WTC11 (cell line): ENCODE data around the gene MNT. TPM values are rescaled to one million over a fixed set of nuclear protein-coding genes. Genes with fewer than 3 reads are reported as not detected.

ENCODE experiments used
- ATAC-seq: fragments of 200-7000 bp; cut with Tn5 transposase; 2 replicates; pipeline ENCODE4 v1.10.0; 2021; ENCODE audit warnings: mild to moderate bottlenecking, moderate library complexity
- CTCF ChIA-PET: fragments of 300-600 bp; sonication (Branson Sonifier 250); formaldehyde crosslinking; loops from one replicate; lab custom pipeline; 2021; ENCODE audit warnings: antibody characterized with exemption; lab: Charles Lee
- POLR2A ChIA-PET: fragments of 350-600 bp; sonication (Branson Sonifier 250); formaldehyde crosslinking; loops from one replicate; lab custom pipeline; 2021; ENCODE audit warnings: antibody characterized with exemption; lab: Charles Lee
- DNase-seq: peaks from one replicate; pipeline ENCODE4 v3.0.0; 2021; ENCODE audit warnings: low spot score
- H3K27ac Mint-ChIP-seq: 2 replicates; pipeline ENCODE4 v1.8.0; 2021; ENCODE audit warnings: mixed read lengths
- H3K27me3 Mint-ChIP-seq: 2 replicates; pipeline ENCODE4 v1.8.0; 2021; ENCODE audit warnings: low read depth, mild to moderate bottlenecking, moderate library complexity, mixed read lengths
- H3K36me3 Mint-ChIP-seq: 2 replicates; pipeline ENCODE4 v1.8.0; 2021; ENCODE audit warnings: mixed read lengths
- H3K4me1 Mint-ChIP-seq: 2 replicates; pipeline ENCODE4 v1.8.0; 2022; ENCODE audit warnings: mixed read lengths
- H3K4me3 Mint-ChIP-seq: 2 replicates; pipeline ENCODE4 v1.8.0; 2021; ENCODE audit warnings: mild to moderate bottlenecking, moderate library complexity, mixed read lengths
- H3K9me3 Mint-ChIP-seq: 2 replicates; pipeline ENCODE4 v1.8.0; 2021; ENCODE audit warnings: mixed read lengths
- HMGA2 ChIP-seq: fragments of 250-450 bp; sonication (Bioruptor Pico); IDR thresholded peaks from 2 replicates; pipeline ENCODE4 v1.4.0; 2021; ENCODE audit warnings: mild to moderate bottlenecking, moderate library complexity
- NR1H2 ChIP-seq: sonication (generic); formaldehyde crosslinking; IDR thresholded peaks from 2 replicates; pipeline ENCODE4 v1.9.0; 2021; ENCODE audit warnings: mild to moderate bottlenecking, moderate library complexity, missing genetic modification reagents
- RELA ChIP-seq: sonication (generic); formaldehyde crosslinking; IDR thresholded peaks from 2 replicates; pipeline ENCODE4 v1.8.1; 2022; ENCODE audit warnings: missing genetic modification reagents, mild to moderate bottlenecking, borderline replicate concordance
- RORB ChIP-seq: fragments of 250-450 bp; sonication (Bioruptor Pico); IDR thresholded peaks from 2 replicates; pipeline ENCODE4 v1.9.0; 2021; ENCODE audit warnings: mild to moderate bottlenecking
- SP1 ChIP-seq: sonication (generic); formaldehyde crosslinking; conservative IDR thresholded peaks from 2 replicates; pipeline ENCODE4 v1.8.1; 2022; ENCODE audit warnings: missing genetic modification reagents
- TEAD1 ChIP-seq: sonication (generic); formaldehyde crosslinking; IDR thresholded peaks from 2 replicates; pipeline ENCODE4 v1.8.0; 2022; ENCODE audit warnings: mild to moderate bottlenecking, missing genetic modification reagents
- total RNA-seq: library from RNA; stranded (reverse); gene quantifications from 3 replicates; pipeline ENCODE4 v1.2.3, GENCODE V29; 2021
- TF ChIP-seq, protein P1 (sequence below): fragments of 250-450 bp; sonication (Bioruptor Pico); IDR thresholded peaks from 2 replicates; pipeline ENCODE4 v1.9.0; 2021; ENCODE audit warnings: mild to moderate bottlenecking
- TF ChIP-seq, protein P2 (sequence below): fragments of 200-600 bp; IDR thresholded peaks from 2 replicates; pipeline ENCODE4 v1.8.0; 2022; ENCODE audit warnings: antibody characterized with exemption
- TF ChIP-seq, protein P3 (sequence below): sonication (generic); formaldehyde crosslinking; IDR thresholded peaks from 2 replicates; pipeline ENCODE4 v1.8.0; 2023; ENCODE audit warnings: mild to moderate bottlenecking, missing genetic modification reagents
- TF ChIP-seq, protein P4 (sequence below): sonication (generic); formaldehyde crosslinking; IDR thresholded peaks from 2 replicates; pipeline ENCODE4 v1.8.1; 2022; ENCODE audit warnings: missing genetic modification reagents, borderline replicate concordance
- TF ChIP-seq, protein P5 (sequence below): sonication (generic); formaldehyde crosslinking; IDR thresholded peaks from 2 replicates; pipeline ENCODE4 v1.8.1; 2022; ENCODE audit warnings: mild to moderate bottlenecking, moderate library complexity, missing genetic modification reagents
- TF ChIP-seq, protein P6 (sequence below): sonication (generic); formaldehyde crosslinking; IDR thresholded peaks from 2 replicates; pipeline ENCODE4 v1.8.0; 2023; ENCODE audit warnings: missing genetic modification reagents
- TF ChIP-seq, protein P7 (sequence below): fragments of 250-450 bp; sonication (Bioruptor Pico); IDR thresholded peaks from 2 replicates; pipeline ENCODE4 v1.9.0; 2021; ENCODE audit warnings: mild to moderate bottlenecking, borderline replicate concordance

The MNT gene
- total RNA-seq, 1 experiment from 2014 or later, result 21.6 TPM

DNA sequence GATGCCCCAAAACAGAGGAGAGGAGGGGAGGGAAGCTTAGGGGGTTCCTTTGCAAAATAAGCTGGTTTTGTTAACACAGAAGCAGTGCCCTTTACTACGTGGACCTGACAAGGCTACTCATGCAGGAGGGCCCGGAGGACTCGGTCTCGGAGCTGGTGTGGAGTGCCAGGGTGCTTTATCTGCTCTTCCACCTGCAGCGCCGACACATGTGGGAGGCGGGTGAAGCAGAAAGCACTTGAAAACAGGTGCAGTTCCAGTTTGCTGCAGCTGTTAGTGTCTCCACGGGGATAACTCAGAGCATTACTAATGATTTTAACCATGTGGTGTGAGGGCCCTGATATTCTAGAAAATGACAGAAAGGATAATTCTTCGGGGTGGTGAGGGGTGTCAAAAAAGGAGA lies 35.0 kb upstream of the MNT start:
- DNase-seq, result no peak
- H3K36me3 Mint-ChIP-seq, result peaks cover 51% of the 10 kb centered on the region
- peaks cover under 1% of the 10 kb centered on the region for H3K9me3 Mint-ChIP-seq
- peak; percentile 21 for ATAC-seq
- CTCF ChIA-PET, result interaction anchor here (0.9 to 4.5 kb wide), 4 partner anchors 20 to 289 kb away, joined by 3 to 29 read pairs (median 5); no protein-coding TSS in a partner anchor
- TF ChIP-seq, protein P1, sequence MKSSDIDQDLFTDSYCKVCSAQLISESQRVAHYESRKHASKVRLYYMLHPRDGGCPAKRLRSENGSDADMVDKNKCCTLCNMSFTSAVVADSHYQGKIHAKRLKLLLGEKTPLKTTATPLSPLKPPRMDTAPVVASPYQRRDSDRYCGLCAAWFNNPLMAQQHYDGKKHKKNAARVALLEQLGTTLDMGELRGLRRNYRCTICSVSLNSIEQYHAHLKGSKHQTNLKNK (CRISPR knock-in tag), result no peak
- TF ChIP-seq, protein P2, sequence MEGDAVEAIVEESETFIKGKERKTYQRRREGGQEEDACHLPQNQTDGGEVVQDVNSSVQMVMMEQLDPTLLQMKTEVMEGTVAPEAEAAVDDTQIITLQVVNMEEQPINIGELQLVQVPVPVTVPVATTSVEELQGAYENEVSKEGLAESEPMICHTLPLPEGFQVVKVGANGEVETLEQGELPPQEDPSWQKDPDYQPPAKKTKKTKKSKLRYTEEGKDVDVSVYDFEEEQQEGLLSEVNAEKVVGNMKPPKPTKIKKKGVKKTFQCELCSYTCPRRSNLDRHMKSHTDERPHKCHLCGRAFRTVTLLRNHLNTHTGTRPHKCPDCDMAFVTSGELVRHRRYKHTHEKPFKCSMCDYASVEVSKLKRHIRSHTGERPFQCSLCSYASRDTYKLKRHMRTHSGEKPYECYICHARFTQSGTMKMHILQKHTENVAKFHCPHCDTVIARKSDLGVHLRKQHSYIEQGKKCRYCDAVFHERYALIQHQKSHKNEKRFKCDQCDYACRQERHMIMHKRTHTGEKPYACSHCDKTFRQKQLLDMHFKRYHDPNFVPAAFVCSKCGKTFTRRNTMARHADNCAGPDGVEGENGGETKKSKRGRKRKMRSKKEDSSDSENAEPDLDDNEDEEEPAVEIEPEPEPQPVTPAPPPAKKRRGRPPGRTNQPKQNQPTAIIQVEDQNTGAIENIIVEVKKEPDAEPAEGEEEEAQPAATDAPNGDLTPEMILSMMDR, result no peak
- TF ChIP-seq, protein P3, sequence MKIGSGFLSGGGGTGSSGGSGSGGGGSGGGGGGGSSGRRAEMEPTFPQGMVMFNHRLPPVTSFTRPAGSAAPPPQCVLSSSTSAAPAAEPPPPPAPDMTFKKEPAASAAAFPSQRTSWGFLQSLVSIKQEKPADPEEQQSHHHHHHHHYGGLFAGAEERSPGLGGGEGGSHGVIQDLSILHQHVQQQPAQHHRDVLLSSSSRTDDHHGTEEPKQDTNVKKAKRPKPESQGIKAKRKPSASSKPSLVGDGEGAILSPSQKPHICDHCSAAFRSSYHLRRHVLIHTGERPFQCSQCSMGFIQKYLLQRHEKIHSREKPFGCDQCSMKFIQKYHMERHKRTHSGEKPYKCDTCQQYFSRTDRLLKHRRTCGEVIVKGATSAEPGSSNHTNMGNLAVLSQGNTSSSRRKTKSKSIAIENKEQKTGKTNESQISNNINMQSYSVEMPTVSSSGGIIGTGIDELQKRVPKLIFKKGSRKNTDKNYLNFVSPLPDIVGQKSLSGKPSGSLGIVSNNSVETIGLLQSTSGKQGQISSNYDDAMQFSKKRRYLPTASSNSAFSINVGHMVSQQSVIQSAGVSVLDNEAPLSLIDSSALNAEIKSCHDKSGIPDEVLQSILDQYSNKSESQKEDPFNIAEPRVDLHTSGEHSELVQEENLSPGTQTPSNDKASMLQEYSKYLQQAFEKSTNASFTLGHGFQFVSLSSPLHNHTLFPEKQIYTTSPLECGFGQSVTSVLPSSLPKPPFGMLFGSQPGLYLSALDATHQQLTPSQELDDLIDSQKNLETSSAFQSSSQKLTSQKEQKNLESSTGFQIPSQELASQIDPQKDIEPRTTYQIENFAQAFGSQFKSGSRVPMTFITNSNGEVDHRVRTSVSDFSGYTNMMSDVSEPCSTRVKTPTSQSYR (CRISPR knock-in tag), result no peak
- TF ChIP-seq, protein P4, sequence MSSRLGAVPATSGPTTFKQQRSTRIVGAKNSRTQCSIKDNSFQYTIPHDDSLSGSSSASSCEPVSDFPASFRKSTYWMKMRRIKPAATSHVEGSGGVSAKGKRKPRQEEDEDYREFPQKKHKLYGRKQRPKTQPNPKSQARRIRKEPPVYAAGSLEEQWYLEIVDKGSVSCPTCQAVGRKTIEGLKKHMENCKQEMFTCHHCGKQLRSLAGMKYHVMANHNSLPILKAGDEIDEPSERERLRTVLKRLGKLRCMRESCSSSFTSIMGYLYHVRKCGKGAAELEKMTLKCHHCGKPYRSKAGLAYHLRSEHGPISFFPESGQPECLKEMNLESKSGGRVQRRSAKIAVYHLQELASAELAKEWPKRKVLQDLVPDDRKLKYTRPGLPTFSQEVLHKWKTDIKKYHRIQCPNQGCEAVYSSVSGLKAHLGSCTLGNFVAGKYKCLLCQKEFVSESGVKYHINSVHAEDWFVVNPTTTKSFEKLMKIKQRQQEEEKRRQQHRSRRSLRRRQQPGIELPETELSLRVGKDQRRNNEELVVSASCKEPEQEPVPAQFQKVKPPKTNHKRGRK (CRISPR knock-in tag), result no peak
- TF ChIP-seq, protein P5, sequence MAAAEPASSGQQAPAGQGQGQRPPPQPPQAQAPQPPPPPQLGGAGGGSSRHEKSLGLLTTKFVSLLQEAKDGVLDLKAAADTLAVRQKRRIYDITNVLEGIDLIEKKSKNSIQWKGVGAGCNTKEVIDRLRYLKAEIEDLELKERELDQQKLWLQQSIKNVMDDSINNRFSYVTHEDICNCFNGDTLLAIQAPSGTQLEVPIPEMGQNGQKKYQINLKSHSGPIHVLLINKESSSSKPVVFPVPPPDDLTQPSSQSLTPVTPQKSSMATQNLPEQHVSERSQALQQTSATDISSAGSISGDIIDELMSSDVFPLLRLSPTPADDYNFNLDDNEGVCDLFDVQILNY (CRISPR knock-in tag), result no peak
- no peak for TF ChIP-seq RELA (CRISPR knock-in tag)
- TF ChIP-seq HMGA2 (CRISPR knock-in tag), result no peak
- TF ChIP-seq RORB (CRISPR knock-in tag), result no peak
- TF ChIP-seq, protein P6, sequence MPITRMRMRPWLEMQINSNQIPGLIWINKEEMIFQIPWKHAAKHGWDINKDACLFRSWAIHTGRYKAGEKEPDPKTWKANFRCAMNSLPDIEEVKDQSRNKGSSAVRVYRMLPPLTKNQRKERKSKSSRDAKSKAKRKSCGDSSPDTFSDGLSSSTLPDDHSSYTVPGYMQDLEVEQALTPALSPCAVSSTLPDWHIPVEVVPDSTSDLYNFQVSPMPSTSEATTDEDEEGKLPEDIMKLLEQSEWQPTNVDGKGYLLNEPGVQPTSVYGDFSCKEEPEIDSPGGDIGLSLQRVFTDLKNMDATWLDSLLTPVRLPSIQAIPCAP (CRISPR knock-in tag), result no peak
- no peak for TF ChIP-seq TEAD1
- H3K27ac Mint-ChIP-seq, result peak overlapping the region; percentile 82
- peaks cover 33% of the 10 kb centered on the region for H3K4me1 Mint-ChIP-seq
- no peaks in the 10 kb centered on the region for H3K27me3 Mint-ChIP-seq
- H3K4me3 Mint-ChIP-seq, result no peak overlapping the region
- POLR2A ChIA-PET, result interaction anchor here (0.8 to 1.1 kb wide), 2 partner anchors 35 to 99 kb away, joined by 3 read pairs; partner anchors contain the start of gene TSR1

DNA sequence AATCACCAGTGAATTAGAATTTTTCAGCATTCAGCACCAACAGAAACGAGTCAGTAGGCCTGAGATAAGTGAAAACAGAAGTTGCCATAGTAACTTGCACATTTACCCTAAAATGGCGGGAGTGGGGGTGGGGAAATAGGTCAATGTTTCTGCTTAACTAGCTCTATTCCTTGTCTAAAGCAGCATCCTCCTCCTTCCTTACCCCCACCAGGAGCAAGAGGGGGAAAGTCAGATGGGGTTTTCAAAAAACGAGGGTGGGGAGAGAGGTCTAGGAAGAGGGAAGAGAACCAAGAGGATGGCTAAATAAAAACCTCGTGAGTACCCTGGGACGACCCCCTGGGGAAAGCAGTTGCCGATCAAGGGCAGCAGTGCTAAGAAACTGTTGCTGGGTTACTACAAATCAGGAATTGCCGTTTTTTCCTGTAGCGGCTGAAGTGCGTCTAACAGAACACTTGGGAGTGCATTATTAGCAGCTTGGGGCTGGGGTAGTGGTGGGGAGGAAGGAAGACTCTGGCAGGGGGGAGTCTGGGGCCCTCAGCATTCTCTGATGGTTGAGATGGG lies 34.4 kb upstream of the MNT start:
- ChIA-PET CTCF (interaction anchor here (1.3 to 4.5 kb wide), 4 partner anchors 19 to 289 kb away, joined by 3 to 29 read pairs (median 8); no protein-coding TSS in a partner anchor), POLR2A (no interaction called here)
- no peaks in the 10 kb centered on the region for H3K9me3 Mint-ChIP-seq
- H3K36me3 Mint-ChIP-seq, result peaks cover 46% of the 10 kb centered on the region
- peaks cover 33% of the 10 kb centered on the region for H3K4me1 Mint-ChIP-seq
- no peaks in the 10 kb centered on the region for H3K27me3 Mint-ChIP-seq
- ATAC-seq, result peak; percentile 71
- peak overlapping the region; percentile 84 for H3K27ac Mint-ChIP-seq
- H3K4me3 Mint-ChIP-seq, result peak overlapping the region; percentile 28
- peak; percentile 61 for DNase-seq
- TF ChIP-seq NR1H2 (CRISPR knock-in tag) (no peak), SP1 (CRISPR knock-in tag) (no peak)
- TF ChIP-seq, protein P7, sequence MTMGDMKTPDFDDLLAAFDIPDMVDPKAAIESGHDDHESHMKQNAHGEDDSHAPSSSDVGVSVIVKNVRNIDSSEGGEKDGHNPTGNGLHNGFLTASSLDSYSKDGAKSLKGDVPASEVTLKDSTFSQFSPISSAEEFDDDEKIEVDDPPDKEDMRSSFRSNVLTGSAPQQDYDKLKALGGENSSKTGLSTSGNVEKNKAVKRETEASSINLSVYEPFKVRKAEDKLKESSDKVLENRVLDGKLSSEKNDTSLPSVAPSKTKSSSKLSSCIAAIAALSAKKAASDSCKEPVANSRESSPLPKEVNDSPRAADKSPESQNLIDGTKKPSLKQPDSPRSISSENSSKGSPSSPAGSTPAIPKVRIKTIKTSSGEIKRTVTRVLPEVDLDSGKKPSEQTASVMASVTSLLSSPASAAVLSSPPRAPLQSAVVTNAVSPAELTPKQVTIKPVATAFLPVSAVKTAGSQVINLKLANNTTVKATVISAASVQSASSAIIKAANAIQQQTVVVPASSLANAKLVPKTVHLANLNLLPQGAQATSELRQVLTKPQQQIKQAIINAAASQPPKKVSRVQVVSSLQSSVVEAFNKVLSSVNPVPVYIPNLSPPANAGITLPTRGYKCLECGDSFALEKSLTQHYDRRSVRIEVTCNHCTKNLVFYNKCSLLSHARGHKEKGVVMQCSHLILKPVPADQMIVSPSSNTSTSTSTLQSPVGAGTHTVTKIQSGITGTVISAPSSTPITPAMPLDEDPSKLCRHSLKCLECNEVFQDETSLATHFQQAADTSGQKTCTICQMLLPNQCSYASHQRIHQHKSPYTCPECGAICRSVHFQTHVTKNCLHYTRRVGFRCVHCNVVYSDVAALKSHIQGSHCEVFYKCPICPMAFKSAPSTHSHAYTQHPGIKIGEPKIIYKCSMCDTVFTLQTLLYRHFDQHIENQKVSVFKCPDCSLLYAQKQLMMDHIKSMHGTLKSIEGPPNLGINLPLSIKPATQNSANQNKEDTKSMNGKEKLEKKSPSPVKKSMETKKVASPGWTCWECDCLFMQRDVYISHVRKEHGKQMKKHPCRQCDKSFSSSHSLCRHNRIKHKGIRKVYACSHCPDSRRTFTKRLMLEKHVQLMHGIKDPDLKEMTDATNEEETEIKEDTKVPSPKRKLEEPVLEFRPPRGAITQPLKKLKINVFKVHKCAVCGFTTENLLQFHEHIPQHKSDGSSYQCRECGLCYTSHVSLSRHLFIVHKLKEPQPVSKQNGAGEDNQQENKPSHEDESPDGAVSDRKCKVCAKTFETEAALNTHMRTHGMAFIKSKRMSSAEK (CRISPR knock-in tag), result no peak
